ENCODE measurements around the gene DEFB114. TPM values are rescaled to one million over a fixed set of nuclear protein-coding genes. Genes with fewer than 3 reads are reported as not detected.
"Not testable (repeated sequence)": the region's sequence is repeated elsewhere in the genome, so short reads cannot be mapped to it uniquely, and the experiment has no call there.

DEFB114 gene
- total RNA-seq, 1 donor from 2014 or later, result not detected

DNA sequence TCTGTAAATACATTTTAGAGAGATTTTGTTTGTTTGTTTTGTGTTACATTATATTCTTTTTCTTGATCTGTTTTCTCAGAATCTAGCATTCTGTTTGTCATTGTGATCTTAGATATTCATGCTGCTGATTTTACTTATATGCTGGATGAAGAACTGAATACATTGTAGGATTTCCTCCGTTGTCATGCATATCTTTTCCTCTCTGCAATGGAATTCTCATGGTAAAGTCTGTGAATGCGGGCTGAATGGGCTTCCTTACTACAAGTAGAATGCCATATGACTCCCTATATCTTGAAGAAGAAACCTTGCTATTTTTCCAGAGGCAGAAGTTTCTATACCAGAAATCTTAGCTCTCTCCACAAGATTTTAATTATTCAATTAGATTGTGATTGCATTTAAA lies 2.4 kb upstream of the DEFB114 start:
- no peak for DNase-seq (ENCODE audit: low read depth)
- TF ChIP-seq, protein P1, sequence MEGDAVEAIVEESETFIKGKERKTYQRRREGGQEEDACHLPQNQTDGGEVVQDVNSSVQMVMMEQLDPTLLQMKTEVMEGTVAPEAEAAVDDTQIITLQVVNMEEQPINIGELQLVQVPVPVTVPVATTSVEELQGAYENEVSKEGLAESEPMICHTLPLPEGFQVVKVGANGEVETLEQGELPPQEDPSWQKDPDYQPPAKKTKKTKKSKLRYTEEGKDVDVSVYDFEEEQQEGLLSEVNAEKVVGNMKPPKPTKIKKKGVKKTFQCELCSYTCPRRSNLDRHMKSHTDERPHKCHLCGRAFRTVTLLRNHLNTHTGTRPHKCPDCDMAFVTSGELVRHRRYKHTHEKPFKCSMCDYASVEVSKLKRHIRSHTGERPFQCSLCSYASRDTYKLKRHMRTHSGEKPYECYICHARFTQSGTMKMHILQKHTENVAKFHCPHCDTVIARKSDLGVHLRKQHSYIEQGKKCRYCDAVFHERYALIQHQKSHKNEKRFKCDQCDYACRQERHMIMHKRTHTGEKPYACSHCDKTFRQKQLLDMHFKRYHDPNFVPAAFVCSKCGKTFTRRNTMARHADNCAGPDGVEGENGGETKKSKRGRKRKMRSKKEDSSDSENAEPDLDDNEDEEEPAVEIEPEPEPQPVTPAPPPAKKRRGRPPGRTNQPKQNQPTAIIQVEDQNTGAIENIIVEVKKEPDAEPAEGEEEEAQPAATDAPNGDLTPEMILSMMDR (conservative IDR thresholded peaks at IDR 0.05; ENCODE audit: low read depth, low read length), result no peak
- H3K4me3 ChIP-seq (ENCODE audit: low read depth, low read length), result no peak overlapping the region

DNA sequence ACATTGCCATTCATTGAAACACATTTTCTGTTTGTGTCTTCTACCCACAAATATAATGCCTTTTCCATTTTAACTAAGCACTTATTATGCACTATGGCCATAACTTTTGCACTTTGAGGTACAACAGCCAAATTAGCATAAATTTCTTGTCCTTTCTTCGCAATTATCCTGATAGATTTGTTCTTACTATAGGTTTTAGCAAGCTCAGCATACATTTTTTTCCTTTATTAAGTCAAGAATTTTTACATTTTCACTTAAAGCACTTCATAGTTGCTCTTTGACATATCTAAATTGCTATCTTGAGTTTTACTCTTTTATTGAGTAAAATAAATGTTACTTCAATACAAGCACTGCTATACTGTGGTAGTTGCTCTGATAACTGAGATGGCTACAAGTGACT lies 5.8 kb downstream of the DEFB114 start:
- DNase-seq (ENCODE audit: low read depth), result no peak
- TF ChIP-seq, protein P1 (conservative IDR thresholded peaks at IDR 0.05; ENCODE audit: low read depth, low read length), result no peak
- no peak overlapping the region for H3K4me3 ChIP-seq (ENCODE audit: low read depth, low read length)

GRCh38 chr6:49955847-49956246 lies 8.1 kb downstream of the DEFB114 start:
- DNase-seq (ENCODE audit: low read depth), result no peak
- no peak overlapping the region for H3K4me3 ChIP-seq (ENCODE audit: low read depth, low read length)
- TF ChIP-seq, protein P1 (conservative IDR thresholded peaks at IDR 0.05; ENCODE audit: low read depth, low read length), result no peak

DNA sequence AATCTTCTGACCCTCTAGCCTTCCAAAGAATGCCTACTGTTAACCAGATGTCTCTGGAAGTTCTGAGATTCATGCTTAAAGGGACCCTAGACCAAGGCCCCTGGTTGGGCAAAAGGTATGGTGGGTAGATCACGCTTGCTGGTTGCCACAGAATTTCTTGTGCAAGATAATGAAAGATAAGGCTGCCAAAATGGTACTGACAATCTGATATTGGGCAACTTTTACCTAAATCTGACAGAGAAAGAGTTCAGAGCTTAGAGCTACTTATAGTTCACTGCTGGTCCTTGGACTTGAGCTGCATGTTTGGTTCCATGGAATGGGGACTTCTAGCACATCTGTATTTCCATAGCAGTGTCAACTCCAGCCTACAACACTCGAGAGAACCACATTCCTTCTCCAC lies 12.0 kb downstream of the DEFB114 start:
- TF ChIP-seq, protein P1 (conservative IDR thresholded peaks at IDR 0.05; ENCODE audit: low read depth, low read length), result no peak
- no peak for DNase-seq (ENCODE audit: low read depth)

GRCh38 chr6:49950415-49950751 lies 13.6 kb downstream of the DEFB114 start:
- TF ChIP-seq, protein P1 (conservative IDR thresholded peaks at IDR 0.05; ENCODE audit: low read depth, low read length), result no peak
- H3K4me3 ChIP-seq (ENCODE audit: low read depth, low read length), result no peak overlapping the region
- DNase-seq (ENCODE audit: low read depth), result no peak

More for the DNA sequence above, 12.0 kb downstream of the DEFB114 start:
- no peak overlapping the region for H3K4me3 ChIP-seq (ENCODE audit: low read depth, low read length)

DNA sequence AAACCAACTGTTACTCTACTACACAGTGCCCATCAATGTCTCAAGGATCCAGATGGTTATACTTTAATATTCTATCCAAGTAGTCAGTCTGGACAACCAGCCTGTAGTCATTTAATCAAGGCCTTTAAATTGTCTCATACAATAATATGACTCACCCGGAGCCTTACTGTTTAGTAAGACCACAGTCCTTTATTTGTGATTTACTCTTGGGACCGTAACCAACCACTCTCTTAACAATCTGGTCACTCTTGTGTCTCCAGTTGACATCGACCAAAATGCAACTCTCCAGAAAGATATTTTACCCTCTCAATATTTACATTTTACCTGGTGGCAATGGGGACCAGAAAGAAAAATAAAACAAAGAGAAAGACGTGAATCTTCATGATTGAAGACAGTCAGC lies 14.9 kb downstream of the DEFB114 start:
- TF ChIP-seq, protein P1 (conservative IDR thresholded peaks at IDR 0.05; ENCODE audit: low read depth, low read length), result no peak
- no peak overlapping the region for H3K4me3 ChIP-seq (ENCODE audit: low read depth, low read length)
- DNase-seq (ENCODE audit: low read depth), result no peak

DNA sequence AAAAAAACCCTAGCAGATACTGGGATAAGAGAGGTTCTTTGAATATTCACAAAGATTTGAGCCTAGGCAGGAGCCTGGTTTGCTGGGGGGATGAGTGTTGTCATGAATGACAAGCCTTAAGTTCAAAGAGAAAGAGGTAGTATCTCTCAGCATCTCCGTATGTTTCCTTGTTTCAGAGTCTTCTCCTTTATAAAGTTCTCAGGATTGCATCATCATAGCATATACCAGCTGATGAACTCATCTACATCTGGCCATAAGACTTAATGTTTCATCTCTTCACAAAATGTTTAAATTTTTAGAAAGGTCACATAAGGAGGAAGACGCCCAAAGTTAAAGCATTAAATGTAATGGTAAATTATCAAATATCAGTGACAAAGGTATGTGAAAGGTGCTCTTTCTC lies 17.1 kb downstream of the DEFB114 start:
- DNase-seq (ENCODE audit: low read depth), result no peak
- TF ChIP-seq, protein P1 (conservative IDR thresholded peaks at IDR 0.05; ENCODE audit: low read depth, low read length), result no peak
- H3K4me3 ChIP-seq (ENCODE audit: low read depth, low read length), result no peak overlapping the region

- H3K4me3 ChIP-seq (ENCODE audit: low read depth, low read length); DNase-seq (ENCODE audit: low read depth): not testable (repeated sequence)
Measured at GRCh38 chr6:49944068-49944467, 19.9 kb downstream of the DEFB114 start.
